Upper lobe of right lung (tissue), 1 donor: ENCODE results near the gene HCLS1. TPM values are rescaled to one million over a fixed set of nuclear protein-coding genes. Genes with fewer than 3 reads are reported as not detected.
"Not testable (repeated sequence)": the region's sequence is repeated elsewhere in the genome, so short reads cannot be mapped to it uniquely, and the experiment has no call there.

Source experiments
- ATAC-seq: fragments of 200-7000 bp; cut with Tn5 transposase; one replicate; pipeline ENCODE4 v1.9.1; 2020; ENCODE audit warnings: mild to moderate bottlenecking, moderate library complexity
- DNase-seq: peaks from one replicate; pipeline ENCODE4 v3.0.0-alpha.2; 2020
- H3K27ac ChIP-seq: fragments of 200-600 bp; one replicate; pipeline ENCODE4 v1.8.0; 2022
- H3K27me3 ChIP-seq: fragments of 200-600 bp; one replicate; pipeline ENCODE4 v1.8.0; 2022; ENCODE audit warnings: mild to moderate bottlenecking
- H3K36me3 ChIP-seq: fragments of 200-600 bp; one replicate; pipeline ENCODE4 v1.8.0; 2022
- H3K4me1 ChIP-seq: fragments of 200-600 bp; one replicate; pipeline ENCODE4 v1.8.0; 2022
- H3K4me3 ChIP-seq: fragments of 200-600 bp; one replicate; pipeline ENCODE4 v1.8.0; 2022; ENCODE audit warnings: mild to moderate bottlenecking
- H3K9me3 ChIP-seq: fragments of 200-600 bp; one replicate; pipeline ENCODE4 v1.8.0; 2022
- CTCF ChIP-seq: fragments of 200-600 bp; IDR thresholded peaks from one replicate; pipeline ENCODE4 v1.8.0; 2022; ENCODE audit warnings: antibody characterized with exemption
- intact Hi-C: fragments of 100-400 bp; cut with DNase I; formaldehyde crosslinking; loops from one replicate; pipeline ENCODE4 v1.11.0; 2022
- total RNA-seq: library from RNA; stranded (reverse); fragmentation: NEBNext Ultra II Directional; extraction: Animal tissue kit (Norgen Biotek cat#: 25700); gene quantifications from one replicate; pipeline ENCODE4 v1.2.1, GENCODE V29; 2021
- donor health status: DM: no; HTN: yes; CAD: no; lungs with severe emphysema.

Gene HCLS1
- total RNA-seq, 1 donor from 2014 or later: 76.5 TPM

- no peak overlapping the region for H3K27ac ChIP-seq
- no peak for TF ChIP-seq CTCF
- intact Hi-C loops: no loop called here
- H3K4me1 ChIP-seq: no peaks in the 10 kb centered on the region
- no peaks in the 10 kb centered on the region for H3K36me3 ChIP-seq
- ATAC-seq (no peak), DNase-seq (no peak)
- no peaks in the 10 kb centered on the region for H3K9me3 ChIP-seq
- H3K27me3 ChIP-seq: no peaks in the 10 kb centered on the region
- H3K4me3 ChIP-seq: no peak overlapping the region
These were observed 55.9 kb downstream of the HCLS1 start for GRCh38 chr3:121604759-121605158.

GRCh38 chr3:121601212-121601812 lies 59.4 kb downstream of the HCLS1 start:
- H3K4me3 ChIP-seq: no peak overlapping the region
- no peaks in the 10 kb centered on the region for H3K9me3 ChIP-seq
- H3K36me3 ChIP-seq: no peaks in the 10 kb centered on the region
- no peaks in the 10 kb centered on the region for H3K4me1 ChIP-seq
- no peaks in the 10 kb centered on the region for H3K27me3 ChIP-seq
- TF ChIP-seq CTCF: no peak
- no peak for DNase-seq
- ATAC-seq: no peak
- intact Hi-C loops: no loop called here
- no peak overlapping the region for H3K27ac ChIP-seq

- ATAC-seq, H3K9me3 ChIP-seq, H3K36me3 ChIP-seq, intact Hi-C loops, H3K4me3 ChIP-seq, H3K27me3 ChIP-seq, DNase-seq, H3K4me1 ChIP-seq, H3K27ac ChIP-seq: not testable (repeated sequence)
These were observed 60.8 kb downstream of the HCLS1 start for GRCh38 chr3:121599900-121600299.

GRCh38 chr3:121598564-121598963 lies 62.1 kb downstream of the HCLS1 start:
- TF ChIP-seq CTCF: no peak
- no peaks in the 10 kb centered on the region for H3K27me3 ChIP-seq
- DNase-seq (no peak), ATAC-seq (no peak)
- no peak overlapping the region for H3K4me3 ChIP-seq
- H3K4me1 ChIP-seq: no peaks in the 10 kb centered on the region
- intact Hi-C loops: no loop called here
- H3K9me3 ChIP-seq: no peaks in the 10 kb centered on the region
- H3K27ac ChIP-seq: no peak overlapping the region
- H3K36me3 ChIP-seq: no peaks in the 10 kb centered on the region

- no peak for ATAC-seq
- H3K4me3 ChIP-seq: no peak overlapping the region
- no peaks in the 10 kb centered on the region for H3K36me3 ChIP-seq
- intact Hi-C loops: no loop called here
- TF ChIP-seq CTCF: no peak
- H3K27me3 ChIP-seq: no peaks in the 10 kb centered on the region
- H3K4me1 ChIP-seq: no peaks in the 10 kb centered on the region
- no peak for DNase-seq
- H3K9me3 ChIP-seq: no peaks in the 10 kb centered on the region
- no peak overlapping the region for H3K27ac ChIP-seq
These were observed 64.8 kb downstream of the HCLS1 start for GRCh38 chr3:121595765-121596406.

GRCh38 chr3:121594850-121595249 lies 65.9 kb downstream of the HCLS1 start:
- intact Hi-C loops: no loop called here
- H3K27me3 ChIP-seq: no peaks in the 10 kb centered on the region
- no peak for TF ChIP-seq CTCF
- no peak for ATAC-seq
- no peaks in the 10 kb centered on the region for H3K36me3 ChIP-seq
- no peaks in the 10 kb centered on the region for H3K4me1 ChIP-seq
- H3K27ac ChIP-seq: no peak overlapping the region
- no peaks in the 10 kb centered on the region for H3K9me3 ChIP-seq
- DNase-seq: no peak
- H3K4me3 ChIP-seq: no peak overlapping the region

- H3K4me1 ChIP-seq, H3K36me3 ChIP-seq, H3K9me3 ChIP-seq, H3K27ac ChIP-seq, ATAC-seq, H3K27me3 ChIP-seq, intact Hi-C loops, H3K4me3 ChIP-seq, DNase-seq: not testable (repeated sequence)
These were observed 66.9 kb downstream of the HCLS1 start for GRCh38 chr3:121593806-121594205.
